Measurements from ENCODE around the gene SFXN2.

- TF ChIP-seq CTCF (IDR thresholded peaks at IDR 0.05; ENCODE audit: insufficient read depth, low read depth, low read length) (no peak), EZH2 (IDR thresholded peaks at IDR 0.05; ENCODE audit: insufficient read depth, low read length) (no peak)
Observed at GRCh38 chr10:102683736-102684135, 30.7 kb upstream of the SFXN2 start.
